ENCODE data around the gene DGKE.

DGKE gene

GRCh38 chr17:56881685-56882295, 47.8 kb downstream of the DGKE start:
- no peak for DNase-seq

GRCh38 chr17:56883616-56884015, 49.7 kb downstream of the DGKE start:
- DNase-seq, result no peak
- intact Hi-C loops (cut with DNase I), result no loop called here

More at GRCh38 chr17:56881685-56882295, 47.8 kb downstream of the DGKE start:
- intact Hi-C loops (cut with DNase I), result no loop called here

- intact Hi-C loops (cut with DNase I), result no loop called here
- DNase-seq, result no peak
These were observed 50.7 kb downstream of the DGKE start for GRCh38 chr17:56884483-56885311.

DNA sequence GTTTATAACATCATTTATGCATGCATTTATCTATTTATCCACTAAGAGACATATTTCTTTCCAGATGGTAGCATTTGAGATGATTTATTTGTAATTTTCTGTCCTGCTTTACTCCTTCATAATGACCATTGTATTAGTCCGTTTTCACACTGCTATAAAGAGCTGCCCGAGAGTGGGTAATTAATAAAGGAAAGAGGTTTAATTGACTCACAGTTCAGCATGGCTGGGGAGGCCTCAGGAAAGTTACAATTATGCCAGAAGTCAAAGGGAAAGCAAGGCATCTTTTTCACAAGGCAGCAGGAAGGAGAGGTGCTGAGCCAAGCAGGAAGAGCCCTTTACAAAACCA, 51.3 kb downstream of the DGKE start:
- DNase-seq, result no peak
- intact Hi-C loops (cut with DNase I), result no loop called here

DNA sequence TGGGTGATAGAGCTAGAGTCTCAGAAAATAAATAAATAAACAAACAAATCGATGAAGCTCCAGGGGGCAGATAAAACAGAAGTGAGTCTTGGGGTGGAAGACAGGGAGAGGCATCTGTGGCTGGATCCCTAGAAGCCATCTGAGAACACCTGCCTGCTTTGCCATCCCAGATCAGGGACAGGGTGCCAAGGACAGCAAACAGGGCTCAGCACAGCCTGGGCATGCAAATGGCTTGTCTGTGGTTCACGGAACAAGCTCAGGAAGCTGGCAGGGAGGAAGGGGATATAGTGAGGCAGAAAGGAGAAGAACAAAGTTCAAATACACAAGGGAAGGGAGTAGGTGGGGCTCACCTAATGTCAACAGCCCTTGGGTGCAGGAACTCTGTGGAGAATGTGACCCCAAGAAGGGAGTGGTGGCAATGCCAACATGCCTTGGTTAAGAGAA, 52.4 kb downstream of the DGKE start:
- intact Hi-C loops (cut with DNase I), result no loop called here
- no peak for DNase-seq

- DNase-seq, result peak in 1 of 42 donors; percentile 7
- intact Hi-C loops (cut with DNase I), result no loop called here
These were observed 53.2 kb downstream of the DGKE start for GRCh38 chr17:56887105-56887504.

DNA sequence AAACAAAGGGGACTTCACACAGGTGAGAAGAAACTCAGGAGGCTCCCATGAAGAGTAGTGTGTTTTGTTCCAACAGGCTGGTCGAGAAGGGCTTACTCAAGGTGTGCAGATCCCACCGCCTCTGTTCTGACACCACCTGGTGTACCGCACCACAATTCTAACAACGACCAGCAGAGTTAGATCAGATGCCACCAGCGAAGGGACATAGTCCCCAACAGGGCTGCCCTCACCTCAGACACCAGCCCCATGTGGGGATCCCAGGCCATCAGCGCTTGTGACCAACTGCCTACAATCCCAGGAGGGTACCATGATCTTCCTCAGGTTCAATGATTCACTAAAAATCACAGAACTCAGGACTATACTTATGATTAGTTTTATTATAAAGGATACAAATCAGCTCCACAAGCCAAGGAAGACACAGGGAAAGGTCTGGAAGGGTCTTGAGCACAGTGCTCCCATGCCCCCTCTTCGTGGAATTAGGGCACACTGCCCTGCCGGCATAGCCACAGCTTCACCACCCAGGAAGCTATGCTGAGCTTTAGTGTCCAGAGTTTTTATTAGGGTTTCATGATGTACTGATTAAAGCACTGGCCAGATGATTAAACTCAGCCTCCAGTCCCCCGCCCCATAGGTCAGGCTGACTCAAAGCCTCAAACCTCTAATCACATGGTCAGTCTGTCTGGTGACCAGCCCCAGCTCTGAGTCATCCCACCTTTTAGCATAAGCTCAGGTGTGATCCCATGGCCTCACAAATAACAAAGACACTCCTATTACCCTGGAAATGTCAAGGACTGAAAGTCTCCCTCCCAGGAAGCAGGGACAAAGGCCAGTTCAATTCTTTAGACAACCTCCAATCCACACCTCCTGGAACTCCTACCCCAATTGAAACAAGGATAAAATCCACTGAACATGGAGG, 53.9 kb downstream of the DGKE start:
- intact Hi-C loops (cut with DNase I), result no loop called here
- peak in 1 of 42 donors; percentile 3 for DNase-seq

GRCh38 chr17:56890390-56890789, 56.4 kb downstream of the DGKE start:
- intact Hi-C loops (cut with DNase I), result no loop called here
- DNase-seq, result no peak

DNA sequence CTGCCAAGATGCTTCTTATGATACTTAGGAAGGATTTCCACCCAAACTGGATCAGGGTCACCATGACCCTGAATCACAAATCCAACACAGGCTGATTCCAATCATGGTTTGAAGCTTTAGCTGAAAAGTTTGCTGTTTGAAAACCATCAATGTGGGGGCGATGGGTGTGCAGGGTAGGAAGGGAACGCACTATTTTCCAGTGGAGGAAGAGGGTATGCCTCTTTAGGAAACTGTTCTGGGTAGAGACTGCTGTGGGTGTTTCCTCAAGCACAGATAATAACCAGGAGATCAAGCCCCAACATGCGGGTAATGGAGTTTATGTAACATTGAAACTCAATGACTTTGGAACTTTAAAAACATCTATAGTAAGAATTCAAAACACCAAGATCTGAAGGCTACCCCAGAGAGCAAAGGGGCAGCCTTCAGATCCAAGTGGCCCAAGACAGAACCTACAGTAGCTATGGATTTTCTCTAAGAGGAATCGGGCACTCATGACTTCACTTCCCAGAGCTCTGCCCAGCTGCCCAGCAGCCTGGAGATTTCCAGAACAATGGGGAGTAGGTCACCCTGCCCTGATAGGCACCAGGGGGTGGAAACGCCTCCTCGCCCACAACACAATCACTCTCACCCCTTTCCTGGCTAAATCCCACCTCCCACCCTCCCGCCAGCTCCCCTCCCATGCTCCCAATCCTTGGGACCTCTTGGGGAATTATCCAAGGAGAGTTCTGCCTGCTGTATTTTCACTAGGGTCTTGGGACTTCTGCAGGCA, 57.1 kb downstream of the DGKE start:
- peak in 14 of 42 donors; percentile 18 to 65 (median 34) for DNase-seq
- intact Hi-C loops (cut with DNase I), result no loop called here

- intact Hi-C loops (cut with DNase I), result no loop called here
These were observed 57.8 kb downstream of the DGKE start for GRCh38 chr17:56891751-56892150.

GRCh38 chr17:56892333-56892732, 58.4 kb downstream of the DGKE start:
- no peak for DNase-seq
- intact Hi-C loops (cut with DNase I), result no loop called here

More at GRCh38 chr17:56891751-56892150, 57.8 kb downstream of the DGKE start:
- DNase-seq, result peak in 1 of 42 donors; percentile 0

DNA sequence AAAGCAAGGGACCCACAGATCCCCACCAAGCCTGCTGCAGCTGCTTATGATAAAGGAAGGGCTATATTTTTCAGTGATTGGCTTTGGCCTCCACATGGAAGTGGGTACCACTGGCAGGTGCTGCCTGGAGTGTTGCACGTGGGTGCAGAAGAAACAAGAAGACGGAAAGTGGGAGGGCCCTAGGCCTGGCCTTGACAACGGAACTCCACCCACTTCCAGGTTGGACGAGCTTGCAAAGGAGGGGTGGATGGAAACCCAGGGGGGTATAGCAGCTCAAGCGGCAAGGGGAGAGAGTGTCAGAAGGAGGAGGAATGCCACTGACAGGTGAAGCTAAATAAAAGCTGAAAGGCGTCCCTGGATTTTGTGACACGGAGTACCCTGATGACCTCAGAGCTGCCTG, 59.6 kb downstream of the DGKE start:
- intact Hi-C loops (cut with DNase I), result no loop called here
- DNase-seq, result peak in 1 of 42 donors; percentile 1

GRCh38 chr17:56894859-56895455, 61.0 kb downstream of the DGKE start:
- DNase-seq, result no peak
- intact Hi-C loops (cut with DNase I), result no loop called here

- DNase-seq, result no peak
- intact Hi-C loops (cut with DNase I), result no loop called here
These were observed 62.4 kb downstream of the DGKE start for GRCh38 chr17:56896217-56896967.

GRCh38 chr17:56896968-56897359, 63.0 kb downstream of the DGKE start:
- intact Hi-C loops (cut with DNase I), result no loop called here
- DNase-seq, result peak in 1 of 42 donors; percentile 16

GRCh38 chr17:56897646-56898424, 63.9 kb downstream of the DGKE start:
- DNase-seq, result peak in 2 of 42 donors; percentile 5 to 6
- intact Hi-C loops (cut with DNase I), result no loop called here

- peak in 2 of 42 donors; percentile 5 to 10 for DNase-seq
- intact Hi-C loops (cut with DNase I), result no loop called here
These were observed 64.9 kb downstream of the DGKE start for GRCh38 chr17:56898874-56899273.
